Ramos (cell line): ENCODE data around the gene ARSA.

Experiments
- in situ Hi-C: fragments of 300-500 bp; cut with MboI; formaldehyde crosslinking; loops from one replicate; pipeline ENCODE4 v1.14.3; 2022; ENCODE audit warnings: low sequenced_read_pairs; ENCODE audit not compliant: unreplicated experiment

The ARSA gene

GRCh38 chr22:50606165-50606945, 21.6 kb downstream of the ARSA start:
- in situ Hi-C loops = no loop called here

GRCh38 chr22:50605613-50606074, 22.3 kb downstream of the ARSA start:
- in situ Hi-C loops = no loop called here

- in situ Hi-C loops = no loop called here
These were observed 22.8 kb downstream of the ARSA start for GRCh38 chr22:50605002-50605612.

GRCh38 chr22:50604256-50605001, 23.5 kb downstream of the ARSA start:
- in situ Hi-C loops = no loop called here

DNA sequence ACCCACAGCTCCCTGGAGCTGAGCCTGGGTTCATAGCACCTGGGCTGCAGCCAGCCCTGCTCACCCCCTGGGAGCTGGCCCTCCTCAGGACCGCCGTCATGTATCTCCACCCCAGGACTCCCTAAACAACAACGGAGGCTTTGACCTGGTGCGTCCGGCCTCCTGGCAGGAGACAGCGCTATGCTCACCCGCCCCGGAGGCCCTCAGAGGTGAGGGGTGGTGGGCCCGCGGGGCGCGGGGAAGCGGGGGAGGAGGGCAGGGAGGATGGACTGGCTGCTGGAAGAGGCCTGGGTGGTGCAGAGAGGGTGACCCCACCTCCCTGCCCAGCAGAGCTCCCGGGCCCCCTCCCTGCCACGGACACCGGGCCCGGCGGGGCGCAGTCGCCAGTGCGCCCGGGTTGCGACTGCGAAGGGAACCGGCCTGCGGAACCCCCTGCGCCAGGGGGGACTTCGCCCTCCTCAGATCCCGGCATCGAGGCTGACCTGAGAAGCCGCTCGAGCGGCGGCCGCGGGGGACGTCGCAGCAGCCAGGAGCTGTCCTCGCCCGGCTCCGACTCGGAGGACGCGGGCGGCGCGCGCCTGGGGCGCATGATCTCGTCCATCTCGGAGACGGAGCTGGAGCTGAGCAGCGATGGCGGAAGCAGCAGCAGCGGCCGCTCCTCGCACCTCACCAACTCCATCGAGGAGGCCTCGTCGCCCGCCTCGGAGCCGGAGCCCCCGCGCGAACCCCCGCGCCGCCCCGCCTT, 24.3 kb downstream of the ARSA start:
- in situ Hi-C loops = no loop called here

- in situ Hi-C loops = no loop called here
These were observed 25.6 kb downstream of the ARSA start for GRCh38 chr22:50602338-50602700.

- in situ Hi-C loops = no loop called here
These were observed 26.1 kb downstream of the ARSA start for GRCh38 chr22:50601669-50602337.

- in situ Hi-C loops = no loop called here
These were observed 26.8 kb downstream of the ARSA start for GRCh38 chr22:50600967-50601668.

- in situ Hi-C loops = no loop called here
These were observed 27.4 kb downstream of the ARSA start, which contains the start of gene MAPK8IP2 for GRCh38 chr22:50600538-50600937. Gene MAPK8IP2, plus strand, starts transcription at chr22:50600793. Its CDS starts 26 bp downstream, at chr22:50600819.

DNA sequence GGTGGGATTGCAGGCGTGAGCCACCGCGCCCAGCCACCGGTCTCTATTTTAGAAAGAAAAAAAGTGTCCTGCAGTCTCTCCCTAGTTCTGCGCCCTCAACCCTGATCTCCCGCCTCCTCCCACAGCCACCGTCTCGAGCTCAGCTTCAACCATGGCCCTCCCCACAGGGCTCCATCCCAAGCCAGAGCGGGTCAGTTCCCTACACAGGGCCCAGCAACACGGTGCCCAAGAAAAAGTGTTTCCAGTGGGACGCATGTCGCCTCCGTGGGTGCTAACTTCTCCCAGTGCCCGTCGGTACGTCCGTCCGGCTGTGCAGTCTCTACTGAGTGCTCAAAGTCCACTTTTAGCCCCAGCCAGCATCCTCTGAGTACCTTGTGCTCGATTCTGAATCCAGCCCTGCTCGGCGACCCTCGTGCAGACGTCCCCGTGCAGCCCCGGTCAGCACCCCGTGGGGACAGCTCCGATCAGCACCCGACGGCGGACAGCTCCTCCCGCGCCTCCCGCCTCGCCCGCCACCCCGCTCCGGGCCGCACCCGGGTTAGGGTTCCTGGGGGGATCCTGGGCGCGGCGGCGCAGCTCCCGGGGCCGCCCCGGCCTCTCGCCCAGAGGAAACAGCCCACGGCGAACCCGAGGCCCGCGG, 28.0 kb downstream of the ARSA start:
- in situ Hi-C loops = no loop called here

GRCh38 chr22:50597097-50597496, 30.9 kb downstream of the ARSA start:
- in situ Hi-C loops = no loop called here

- in situ Hi-C loops = no loop called here
These were observed 32.8 kb downstream of the ARSA start for GRCh38 chr22:50595189-50595588.

DNA sequence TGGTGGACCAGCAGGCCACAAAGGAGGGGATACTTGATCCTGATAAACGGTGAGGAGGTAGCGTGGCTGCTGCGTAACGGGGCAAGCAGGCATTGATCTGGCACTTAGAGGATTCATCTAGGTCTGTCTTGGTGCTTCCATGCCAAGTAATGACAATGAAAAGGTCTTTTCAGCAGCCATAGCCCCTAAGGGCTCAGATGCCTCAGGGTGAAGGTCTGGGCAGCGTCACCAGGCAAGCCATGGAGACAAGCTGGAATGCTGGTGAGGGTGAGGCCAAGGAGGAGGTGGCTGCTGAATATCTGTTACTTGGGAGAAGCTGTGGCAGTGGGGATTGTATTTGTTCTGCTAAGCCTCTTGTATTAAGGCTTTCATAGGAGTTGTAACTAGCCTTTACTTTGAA, 40.5 kb downstream of the ARSA start:
- in situ Hi-C loops = no loop called here

DNA sequence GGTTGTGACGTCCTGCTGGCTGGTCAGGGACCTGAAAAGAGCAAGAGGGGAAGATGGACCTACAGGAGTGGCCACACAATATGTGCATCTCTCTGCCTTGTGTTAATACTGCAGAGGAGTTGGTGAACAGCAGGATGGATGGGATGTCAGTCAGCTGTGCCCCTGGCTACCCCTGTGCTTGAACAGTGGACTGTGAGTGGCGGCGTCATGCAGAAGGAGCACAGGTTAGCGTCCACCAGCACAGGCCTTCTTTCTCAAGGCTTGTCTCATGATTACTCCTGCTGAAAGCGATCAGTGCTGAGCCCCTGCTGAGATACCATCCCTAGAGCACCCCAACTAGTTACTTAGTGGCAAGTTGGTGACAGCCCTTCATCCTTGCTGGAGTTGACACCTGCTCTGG, 41.5 kb downstream of the ARSA start:
- in situ Hi-C loops = no loop called here

DNA sequence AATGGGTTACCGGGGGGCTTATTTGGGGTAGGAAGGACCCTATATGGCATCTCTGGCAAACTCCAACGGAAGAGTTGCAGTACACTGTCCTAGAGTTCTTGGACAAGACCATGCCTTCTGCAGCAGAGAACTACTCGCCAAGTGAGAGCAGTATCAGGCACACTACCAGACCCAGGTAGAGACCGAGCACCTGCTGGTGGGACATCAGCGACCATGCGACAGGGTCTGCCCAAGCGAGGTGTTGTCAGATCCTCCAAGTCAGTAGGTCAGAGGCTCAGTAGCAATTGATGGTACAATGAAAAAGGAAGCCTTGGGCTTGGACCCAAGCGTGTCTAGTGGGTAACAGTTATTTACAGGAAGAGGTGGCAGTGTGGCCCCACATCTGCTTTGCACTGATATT, 42.2 kb downstream of the ARSA start:
- in situ Hi-C loops = no loop called here

DNA sequence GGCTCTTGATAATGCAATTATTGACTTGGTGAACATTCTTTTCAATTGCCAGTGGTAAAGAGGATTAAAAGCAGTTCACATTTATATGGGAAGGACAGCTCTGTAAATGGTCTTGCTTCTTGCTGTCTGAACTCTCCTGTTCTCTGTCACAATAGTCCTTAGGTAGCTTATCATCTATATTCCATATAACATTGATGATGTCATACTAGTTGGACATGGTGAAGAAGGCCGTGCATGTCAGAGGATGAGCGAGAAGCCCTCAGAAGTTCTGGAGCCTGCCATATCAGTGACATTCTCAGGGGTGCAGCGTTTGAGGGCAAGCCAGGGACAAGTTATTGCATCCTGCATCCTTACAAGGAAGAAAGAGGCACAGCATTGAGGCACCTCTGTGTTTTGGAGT, 42.7 kb downstream of the ARSA start:
- in situ Hi-C loops = no loop called here

- in situ Hi-C loops = no loop called here
These were observed 43.6 kb downstream of the ARSA start for GRCh38 chr22:50584106-50585096.
